ENCODE measurements around the gene ARV1. TPM values are rescaled to one million over a fixed set of nuclear protein-coding genes. Genes with fewer than 3 reads are reported as not detected.

The ARV1 gene
- total RNA-seq, 1 donor, result 19.0 TPM

DNA sequence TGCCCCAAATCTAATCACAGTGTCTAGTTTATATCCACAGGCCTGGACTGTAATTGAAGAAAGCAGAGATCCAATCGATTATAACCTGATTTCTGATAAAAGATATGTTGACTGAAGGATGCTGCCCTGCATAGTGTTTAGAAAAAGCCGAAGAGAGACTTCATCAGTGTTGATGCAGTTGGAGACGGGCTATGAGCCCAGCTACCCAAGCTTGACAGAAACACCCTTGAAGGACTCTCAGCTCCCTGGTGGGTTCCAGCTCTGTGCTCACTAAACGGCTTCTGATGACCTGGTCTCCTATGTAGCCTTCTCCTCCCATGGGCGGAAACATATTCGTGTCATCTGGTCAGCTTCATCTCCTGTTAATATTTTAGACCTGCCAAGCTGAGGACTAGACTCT lies 50.9 kb downstream of the ARV1 start:
- DNase-seq (ENCODE audit: low read depth), result no peak
- TF ChIP-seq, protein P1, sequence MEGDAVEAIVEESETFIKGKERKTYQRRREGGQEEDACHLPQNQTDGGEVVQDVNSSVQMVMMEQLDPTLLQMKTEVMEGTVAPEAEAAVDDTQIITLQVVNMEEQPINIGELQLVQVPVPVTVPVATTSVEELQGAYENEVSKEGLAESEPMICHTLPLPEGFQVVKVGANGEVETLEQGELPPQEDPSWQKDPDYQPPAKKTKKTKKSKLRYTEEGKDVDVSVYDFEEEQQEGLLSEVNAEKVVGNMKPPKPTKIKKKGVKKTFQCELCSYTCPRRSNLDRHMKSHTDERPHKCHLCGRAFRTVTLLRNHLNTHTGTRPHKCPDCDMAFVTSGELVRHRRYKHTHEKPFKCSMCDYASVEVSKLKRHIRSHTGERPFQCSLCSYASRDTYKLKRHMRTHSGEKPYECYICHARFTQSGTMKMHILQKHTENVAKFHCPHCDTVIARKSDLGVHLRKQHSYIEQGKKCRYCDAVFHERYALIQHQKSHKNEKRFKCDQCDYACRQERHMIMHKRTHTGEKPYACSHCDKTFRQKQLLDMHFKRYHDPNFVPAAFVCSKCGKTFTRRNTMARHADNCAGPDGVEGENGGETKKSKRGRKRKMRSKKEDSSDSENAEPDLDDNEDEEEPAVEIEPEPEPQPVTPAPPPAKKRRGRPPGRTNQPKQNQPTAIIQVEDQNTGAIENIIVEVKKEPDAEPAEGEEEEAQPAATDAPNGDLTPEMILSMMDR (IDR thresholded peaks at IDR 0.05; ENCODE audit: insufficient read depth, low read depth, low read length), result no peak
- no peak overlapping the region for H3K4me3 ChIP-seq (ENCODE audit: low read depth, low read length)

DNA sequence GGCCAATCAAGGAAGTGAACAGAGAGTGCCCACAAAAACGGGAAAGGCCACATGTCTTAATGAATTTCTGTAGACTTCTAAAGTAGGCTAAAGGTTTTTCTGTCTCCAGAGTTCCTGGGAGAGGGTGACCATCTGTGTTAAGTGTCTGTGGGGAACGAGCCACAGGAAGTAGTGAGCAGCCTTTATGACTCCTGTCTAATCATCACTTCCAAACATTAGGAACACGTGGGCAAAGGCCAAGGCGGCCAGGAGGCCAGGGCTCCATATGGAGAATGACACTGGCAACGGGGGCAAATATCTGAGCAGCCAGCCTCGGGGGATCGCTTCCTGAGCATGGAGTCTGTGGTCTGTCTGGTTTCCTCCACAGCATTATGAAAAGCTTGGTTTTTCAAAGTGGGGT lies 54.1 kb downstream of the ARV1 start:
- H3K4me3 ChIP-seq (ENCODE audit: low read depth, low read length), result no peak overlapping the region
- TF ChIP-seq, protein P1 (IDR thresholded peaks at IDR 0.05; ENCODE audit: insufficient read depth, low read depth, low read length), result no peak
- DNase-seq (ENCODE audit: low read depth), result peak; percentile 58

DNA sequence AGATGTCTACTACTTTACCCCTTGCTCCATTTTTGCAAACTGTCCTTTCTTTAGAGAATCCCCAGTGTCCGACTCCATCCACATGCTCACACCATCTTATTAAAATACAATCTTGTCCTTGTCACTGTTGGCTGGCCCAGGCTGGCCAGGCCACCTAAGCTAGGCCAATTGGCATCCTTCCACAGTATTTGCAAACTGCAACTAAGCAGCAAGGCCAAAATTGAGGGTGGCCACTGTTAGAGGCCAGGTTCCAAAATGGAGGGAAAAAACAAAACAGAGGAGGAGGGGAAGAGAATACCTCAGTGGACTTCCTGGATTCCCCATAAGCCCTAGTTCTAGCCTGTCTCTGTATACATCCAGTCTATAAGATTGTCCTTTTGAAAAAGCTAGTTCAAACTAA lies 56.9 kb downstream of the ARV1 start:
- no peak overlapping the region for H3K4me3 ChIP-seq (ENCODE audit: low read depth, low read length)
- TF ChIP-seq, protein P1 (IDR thresholded peaks at IDR 0.05; ENCODE audit: insufficient read depth, low read depth, low read length), result no peak
- no peak for DNase-seq (ENCODE audit: low read depth)

DNA sequence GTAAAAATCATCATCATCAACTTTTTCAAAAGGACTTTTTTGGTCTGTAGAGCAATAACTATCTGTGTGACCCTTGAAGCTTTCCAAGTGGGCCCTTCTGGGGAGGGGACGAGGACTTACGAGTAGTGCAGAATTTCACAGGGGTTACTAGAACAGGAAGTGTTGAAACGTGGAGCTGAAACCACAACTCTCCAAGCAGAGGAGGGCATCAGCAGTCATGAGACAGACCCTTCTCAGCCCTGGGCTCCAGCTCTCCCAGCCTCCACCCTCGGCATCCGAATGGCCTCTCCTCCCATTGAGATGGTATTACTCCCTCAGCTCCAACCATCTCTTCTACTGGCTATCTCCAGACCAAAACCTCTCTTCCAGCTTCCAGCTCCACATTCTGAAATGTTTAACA lies 57.5 kb downstream of the ARV1 start:
- H3K4me3 ChIP-seq (ENCODE audit: low read depth, low read length), result peak overlapping the region; percentile 29
- peak; percentile 93 for DNase-seq (ENCODE audit: low read depth)
- TF ChIP-seq, protein P1 (IDR thresholded peaks at IDR 0.05; ENCODE audit: insufficient read depth, low read depth, low read length), result no peak

DNA sequence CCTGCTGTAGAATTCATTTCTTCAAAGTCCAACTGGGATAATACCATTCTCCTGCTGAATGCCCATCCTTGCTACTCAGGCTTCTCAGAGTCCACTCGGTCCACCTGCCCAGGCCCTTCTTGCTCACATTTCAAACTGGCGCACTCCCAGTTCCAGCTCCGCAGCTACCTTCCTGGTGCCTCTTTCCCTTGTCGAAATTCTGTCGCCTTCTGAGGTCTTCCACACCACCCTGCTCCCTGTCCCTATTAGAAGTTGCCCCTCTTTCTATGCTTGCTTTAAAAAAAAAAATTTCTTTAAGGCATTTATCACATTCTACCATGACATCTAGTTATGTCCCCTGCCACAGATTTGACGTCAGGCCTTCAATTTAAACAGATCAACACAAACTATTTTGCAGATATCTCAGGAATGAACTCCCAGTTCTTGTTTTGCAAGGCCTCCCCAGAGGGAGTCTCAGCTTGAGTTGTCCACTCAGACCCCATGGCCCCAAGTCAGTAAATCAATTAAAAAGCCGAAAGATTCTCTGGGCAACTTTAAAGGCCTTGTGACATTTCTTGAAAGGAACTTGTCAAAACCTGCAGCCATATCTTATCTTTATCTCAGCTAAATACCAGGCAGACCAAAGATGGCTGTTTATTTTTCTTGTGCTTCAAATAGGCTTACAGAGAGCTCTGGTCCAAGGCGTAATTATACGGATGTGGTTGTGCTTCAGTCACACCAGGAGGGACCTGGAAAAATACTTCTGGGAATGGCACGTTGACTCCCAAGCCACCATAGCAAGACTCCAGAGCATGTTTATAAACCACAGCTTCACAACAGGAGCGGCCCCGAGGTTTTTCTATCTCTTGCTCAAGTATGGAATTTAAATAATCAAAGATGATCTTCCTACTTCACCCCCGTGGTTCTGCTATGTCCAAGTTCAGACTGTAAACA lies 59.0 kb downstream of the ARV1 start:
- TF ChIP-seq, protein P1 (IDR thresholded peaks at IDR 0.05; ENCODE audit: insufficient read depth, low read depth, low read length), result no peak
- H3K4me3 ChIP-seq (ENCODE audit: low read depth, low read length), result peak overlapping the region; percentile 90
- peak; percentile 97 for DNase-seq (ENCODE audit: low read depth)

DNA sequence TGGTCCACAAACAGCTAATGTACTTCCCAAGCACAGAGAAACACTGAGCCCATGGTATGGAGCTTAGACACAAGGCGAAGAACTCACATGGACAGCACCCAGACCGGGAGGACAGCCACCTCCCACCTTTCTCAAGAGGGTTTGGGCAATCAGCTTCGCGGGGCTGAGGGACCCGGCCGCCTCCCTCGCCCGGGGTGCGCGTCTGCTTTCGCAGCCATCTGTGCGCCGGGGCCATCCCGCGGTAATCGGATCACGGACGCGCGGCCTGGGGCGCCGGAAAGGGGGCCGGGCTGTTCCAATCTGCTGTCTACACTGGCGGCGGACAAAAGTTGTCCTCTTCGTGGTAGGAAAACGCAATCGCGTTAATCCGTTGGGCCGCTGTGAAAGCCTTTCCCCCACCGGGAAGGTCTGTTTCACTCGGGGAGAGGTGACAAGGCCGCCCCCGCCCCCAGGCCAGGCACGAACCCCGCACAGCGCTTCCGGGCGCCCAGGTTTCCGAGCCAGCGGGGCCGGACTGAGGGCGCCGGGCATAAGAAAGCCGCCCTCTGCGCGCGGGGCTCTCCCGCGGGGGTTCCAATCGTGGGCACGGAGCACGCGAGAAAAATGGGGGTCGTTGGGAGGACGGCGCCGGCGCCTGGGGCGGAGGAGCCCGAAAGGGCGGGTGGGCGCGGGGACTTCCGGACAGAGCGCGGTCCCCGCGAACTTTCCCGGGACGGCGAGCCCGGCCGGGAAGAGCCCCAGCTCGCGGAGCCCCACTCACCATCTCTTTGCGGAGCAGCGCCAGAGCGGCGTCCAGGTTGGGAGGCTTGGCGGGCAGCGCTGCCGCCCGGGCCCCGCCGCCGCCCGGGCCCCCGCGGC lies 60.5 kb downstream of the ARV1 start:
- TF ChIP-seq, protein P1 (IDR thresholded peaks at IDR 0.05; ENCODE audit: insufficient read depth, low read depth, low read length), result no peak
- peak overlapping the region; percentile 90 for H3K4me3 ChIP-seq (ENCODE audit: low read depth, low read length)
- DNase-seq (ENCODE audit: low read depth), result peak; percentile 71

Data from fibroblast of villous mesenchyme (primary cell).